ENCODE measurements around the gene DAB1. TPM values are rescaled to one million over a fixed set of nuclear protein-coding genes. Genes with fewer than 3 reads are reported as not detected.

DAB1 gene
- polyA plus RNA-seq, 3 donors: not detected

GRCh38 chr1:56958526-56958925 lies 465.3 kb downstream of the DAB1 start:
- TF ChIP-seq CTCF (IDR thresholded peaks at IDR 0.05): no peak
- no peak overlapping the region for H3K4me3 Mint-ChIP-seq
- Histone ChIP-seq H3K9me3 (replicated peaks in 1 of 2; ENCODE audit: control insufficient read depth in 1 of 2, insufficient read depth in 1 of 2, low read length in 2 of 2) (no peaks in the 10 kb centered on the region), H4K20me1 (ENCODE audit: insufficient read depth, low read length) (no peaks in the 10 kb centered on the region), H3K4me2 (replicated peaks; ENCODE audit: extremely low read depth, low read length, poor library complexity, severe bottlenecking) (no peak overlapping the region), H3K27me3 (ENCODE audit: control insufficient read depth in 2 of 2, insufficient read depth in 2 of 2, low read length in 2 of 2) (no peaks in the 10 kb centered on the region), H2AFZ (ENCODE audit: insufficient read depth, low read depth, low read length, poor library complexity, severe bottlenecking) (no peak overlapping the region), H3K4me1 (ENCODE audit: control insufficient read depth in 1 of 2, insufficient read depth in 2 of 2, low read length in 2 of 2) (no peaks in the 10 kb centered on the region), H3K27ac (ENCODE audit: low read depth in 1 of 2, low read length in 2 of 2) (no peak overlapping the region), H3K36me3 (replicated peaks in 1 of 2; ENCODE audit: control insufficient read depth in 1 of 2, insufficient read depth in 2 of 2, low read length in 2 of 2) (no peaks in the 10 kb centered on the region), H3K4me3 (replicated peaks in 1 of 3; ENCODE audit: low read depth in 2 of 3, low read length in 3 of 3) (no peak overlapping the region), H3K9ac (ENCODE audit: insufficient read depth, low read length, poor library complexity, severe bottlenecking) (no peak overlapping the region), H3K79me2 (ENCODE audit: insufficient read depth, low read length) (no peaks in the 10 kb centered on the region)
- H3K9me3 Mint-ChIP-seq: peaks cover 0 to 3% (median 0%) of the 10 kb centered on the region in 7 donors
- H3K36me3 Mint-ChIP-seq: no peaks in the 10 kb centered on the region
- H3K27me3 Mint-ChIP-seq (ENCODE audit: low read depth in 3 of 3): peaks cover 0 to 3% (median 2%) of the 10 kb centered on the region in 3 donors
- no peak overlapping the region for H3K27ac Mint-ChIP-seq
- no peaks in the 10 kb centered on the region for H3K4me1 Mint-ChIP-seq
- intact Hi-C loops (cut with micrococcal nuclease): no loop called here
- DNase-seq: no peak
- no CpG with 5 or more reads among the region's 2 CpGs for WGBS (ENCODE audit: insufficient coverage)

- Histone ChIP-seq H3K36me3 (replicated peaks in 1 of 2; ENCODE audit: control insufficient read depth in 1 of 2, insufficient read depth in 2 of 2, low read length in 2 of 2) (no peaks in the 10 kb centered on the region), H3K79me2 (ENCODE audit: insufficient read depth, low read length) (no peaks in the 10 kb centered on the region), H3K27ac (ENCODE audit: low read depth in 1 of 2, low read length in 2 of 2) (no peak overlapping the region), H3K27me3 (ENCODE audit: control insufficient read depth in 2 of 2, insufficient read depth in 2 of 2, low read length in 2 of 2) (no peaks in the 10 kb centered on the region), H3K4me3 (replicated peaks in 1 of 3; ENCODE audit: low read depth in 2 of 3, low read length in 3 of 3) (no peak overlapping the region), H3K9ac (ENCODE audit: insufficient read depth, low read length, poor library complexity, severe bottlenecking) (no peak overlapping the region), H3K4me1 (ENCODE audit: control insufficient read depth in 1 of 2, insufficient read depth in 2 of 2, low read length in 2 of 2) (no peaks in the 10 kb centered on the region), H3K4me2 (replicated peaks; ENCODE audit: extremely low read depth, low read length, poor library complexity, severe bottlenecking) (no peak overlapping the region), H4K20me1 (ENCODE audit: insufficient read depth, low read length) (no peaks in the 10 kb centered on the region), H2AFZ (ENCODE audit: insufficient read depth, low read depth, low read length, poor library complexity, severe bottlenecking) (no peak overlapping the region), H3K9me3 (replicated peaks in 1 of 2; ENCODE audit: control insufficient read depth in 1 of 2, insufficient read depth in 1 of 2, low read length in 2 of 2) (no peaks in the 10 kb centered on the region)
- Mint-ChIP-seq H3K27ac (no peak overlapping the region), H3K36me3 (no peaks in the 10 kb centered on the region), H3K9me3 (peaks cover 0 to 3% (median 0%) of the 10 kb centered on the region in 7 donors), H3K4me3 (no peak overlapping the region), H3K4me1 (no peaks in the 10 kb centered on the region), H3K27me3 (ENCODE audit: low read depth in 3 of 3) (peaks cover 0 to 3% (median 2%) of the 10 kb centered on the region in 3 donors)
- WGBS (ENCODE audit: insufficient coverage): 75% methylated on average over 2 of the region's 3 CpGs
- intact Hi-C loops (cut with micrococcal nuclease): no loop called here
- no peak for TF ChIP-seq CTCF (IDR thresholded peaks at IDR 0.05)
- DNase-seq: no peak
These were observed 465.9 kb downstream of the DAB1 start for GRCh38 chr1:56957931-56958330.

Data from CD14-positive monocyte (primary cell).